Caco-2 (cell line): ENCODE measurements around the gene RNF6. TPM values are rescaled to one million over a fixed set of nuclear protein-coding genes. Genes with fewer than 3 reads are reported as not detected.

Experiments
- Bru-seq: library from RNA; stranded (reverse); fragments of 400-500 nt; gene quantifications from one replicate; lab custom pipeline; 2021; lab: Mats Ljungman, UMichigan
- BruChase-seq, 2 experiments: library from RNA; stranded (reverse); fragments of 400-500 nt; gene quantifications; one replicate each; lab custom pipeline; 2021; lab: Mats Ljungman, UMichigan
- BruUV-seq: library from RNA; stranded (reverse); fragments of 400-500 nt; replicated peaks from 2 replicates; lab custom pipeline; 2021; lab: Mats Ljungman, UMichigan
- CTCF ChIA-PET: fragments of 300-600 bp; sonication (Branson Sonifier 250); formaldehyde crosslinking; loops from one replicate; lab custom pipeline; 2022; ENCODE audit warnings: antibody characterized with exemption; lab: Charles Lee
- POLR2A ChIA-PET: fragments of 300-600 bp; sonication (Branson Sonifier 250); formaldehyde crosslinking; loops from one replicate; lab custom pipeline; 2022; ENCODE audit warnings: antibody characterized with exemption; lab: Charles Lee
- DNase-seq, 2 experiments: peaks; one replicate each; pipeline versions ENCODE4 v3.0.0 to v3.0.0-alpha.2; 2020 to 2022
- H3K27me3 ChIP-seq: replicated peaks from 2 replicates; pipeline ENCODE4 v1.6.0; 2011; ENCODE audit warnings: low read length; ENCODE audit not compliant: control insufficient read depth, insufficient read depth
- H3K36me3 ChIP-seq: 2 replicates; pipeline ENCODE4 v1.5.1; 2011; ENCODE audit warnings: low read length; ENCODE audit not compliant: control insufficient read depth, insufficient read depth
- H3K4me1 ChIP-seq: fragments of 250-450 bp; sonication (Bioruptor Pico); 2 replicates; pipeline ENCODE4 v1.5.1; 2020; ENCODE audit warnings: mild to moderate bottlenecking
- H3K4me3 ChIP-seq: 2 replicates; pipeline ENCODE4 v1.5.1; 2011; ENCODE audit warnings: low read depth, mild to moderate bottlenecking, control low read depth, low read length
- H3K9me3 ChIP-seq: fragments of 250-450 bp; sonication (Bioruptor Pico); 2 replicates; pipeline ENCODE4 v1.5.1; 2020; ENCODE audit warnings: mild to moderate bottlenecking, moderate library complexity
- H3K27ac Mint-ChIP-seq: one replicate; pipeline ENCODE4 v1.8.0; 2022; ENCODE audit warnings: mixed read lengths; ENCODE audit not compliant: unreplicated experiment
- H3K27me3 Mint-ChIP-seq: one replicate; pipeline ENCODE4 v1.8.0; 2022; ENCODE audit warnings: mixed read lengths; ENCODE audit not compliant: insufficient read depth, unreplicated experiment
- H3K36me3 Mint-ChIP-seq: one replicate; pipeline ENCODE4 v1.8.0; 2022; ENCODE audit warnings: mild to moderate bottlenecking, mixed read lengths; ENCODE audit not compliant: insufficient read depth, unreplicated experiment
- H3K4me1 Mint-ChIP-seq: one replicate; pipeline ENCODE4 v1.8.0; 2022; ENCODE audit warnings: low read depth, mixed read lengths; ENCODE audit not compliant: unreplicated experiment
- H3K4me3 Mint-ChIP-seq: one replicate; pipeline ENCODE4 v1.8.0; 2022; ENCODE audit warnings: mild to moderate bottlenecking, moderate library complexity, mixed read lengths; ENCODE audit not compliant: unreplicated experiment
- H3K9me3 Mint-ChIP-seq: one replicate; pipeline ENCODE4 v1.8.0; 2022; ENCODE audit warnings: mixed read lengths; ENCODE audit not compliant: unreplicated experiment
- intact Hi-C: fragments of 100-400 bp; cut with micrococcal nuclease; formaldehyde crosslinking; loops from one replicate; pipeline ENCODE4 v1.10.0; 2022; ENCODE audit not compliant: unreplicated experiment
- long read RNA-seq: library from polyadenylated mRNA; stranded (forward); transcript quantifications from one replicate; pipeline ENCODE4 v2.0.0, GENCODE V29; 2022
- total RNA-seq: library from RNA; stranded (reverse); gene quantifications from 2 replicates; pipeline ENCODE4 v1.2.3, GENCODE V29; 2022
- TF ChIP-seq, protein P1 (sequence below), 2 experiments: fragments of 200-600 bp in 1 of 2; IDR thresholded peaks; 1 replicate in 1 of 2; 2 replicates in 1 of 2; pipeline versions ENCODE4 v1.5.1 to v1.8.0; 2011 to 2022; ENCODE audit warnings: antibody characterized with exemption in 1 of 2, control low read depth in 1 of 2, inconsistent platforms in 1 of 2, low read depth in 1 of 2, low read length in 1 of 2, mild to moderate bottlenecking in 1 of 2, moderate library complexity in 1 of 2; ENCODE audit not compliant: insufficient read depth in 1 of 2, severe bottlenecking in 1 of 2, unreplicated experiment in 1 of 2

Gene RNF6
- total RNA-seq (39.1 and 41.4 TPM in 2 replicates), Bru-seq, nascent RNA (percentile 96 among the genes with signal in this experiment), BruChase-seq, experiment 1, labeled RNA remaining after a 2-hour chase (percentile 98 among the genes with signal in this experiment), BruChase-seq, experiment 2, labeled RNA remaining after a 6-hour chase (percentile 94 among the genes with signal in this experiment)
- long read RNA-seq, transcript RNF6-203 (5 exons, 3,706 nt): minor isoform, 20 of 91 reads
- long read RNA-seq, transcript RNF6-201 (5 exons, 3,282 nt): major isoform, 39 of 91 reads
- long read RNA-seq, partial matches to known transcripts: 6 of 91 reads
- long read RNA-seq, other reads (novel, unspliced or antisense): 25 of 91 reads

DNA sequence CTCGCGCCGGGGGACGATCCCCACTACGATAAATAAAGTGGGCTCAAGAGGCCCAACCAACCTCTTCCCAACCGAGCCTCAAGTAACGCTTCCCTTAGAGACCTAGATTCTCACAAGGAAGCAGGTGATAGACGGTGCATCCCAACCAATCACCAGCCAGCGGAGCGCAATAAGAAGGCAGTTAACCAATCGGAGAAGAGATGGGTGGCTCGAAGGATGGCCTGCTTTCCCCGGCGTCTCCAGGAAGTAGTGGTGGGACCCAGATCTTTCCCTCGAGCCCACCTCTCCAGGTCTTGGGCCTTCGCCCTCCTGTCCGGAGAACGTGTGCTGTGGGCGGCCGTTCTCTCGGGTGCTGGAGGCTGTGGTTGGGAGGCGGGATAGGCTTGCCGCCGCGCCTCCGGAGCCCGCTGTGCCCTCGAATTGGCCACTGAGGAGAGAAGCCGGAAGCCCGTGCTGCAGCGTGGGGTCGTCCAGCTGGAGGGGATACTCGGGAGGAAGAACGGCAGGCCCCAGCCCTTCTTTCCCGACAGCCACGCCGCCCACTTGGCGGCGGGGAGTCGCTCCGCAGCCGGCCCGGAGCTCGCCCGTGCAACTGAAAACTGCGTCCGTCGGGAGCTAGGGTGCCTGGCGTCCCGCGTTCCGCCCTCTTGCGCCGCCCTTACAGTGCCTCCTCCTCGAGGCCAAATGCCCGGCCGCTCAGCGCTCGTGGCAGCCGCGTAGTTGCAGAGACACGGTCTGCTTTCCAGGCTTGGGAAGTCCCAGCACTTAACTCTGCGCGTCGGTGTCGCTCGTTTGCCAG is at the start of gene RNF6:
Gene RNF6, minus strand, starts transcription at position 594 of the 799 bp plus-strand sequence. CDS start 2,665 bp downstream, outside the sequence.
- DNase-seq: peak; percentile 95 to 98
- Mint-ChIP-seq H3K9me3 (no peaks in the 10 kb centered on the region), H3K27me3 (no peaks in the 10 kb centered on the region), H3K36me3 (peaks cover 26% of the 10 kb centered on the region), H3K4me3 (peak within 1 kb of the TSS; percentile 95), H3K4me1 (peaks cover 11% of the 10 kb centered on the region), H3K27ac (peak within 1 kb of the TSS; percentile 94)
- TF ChIP-seq, protein P1, sequence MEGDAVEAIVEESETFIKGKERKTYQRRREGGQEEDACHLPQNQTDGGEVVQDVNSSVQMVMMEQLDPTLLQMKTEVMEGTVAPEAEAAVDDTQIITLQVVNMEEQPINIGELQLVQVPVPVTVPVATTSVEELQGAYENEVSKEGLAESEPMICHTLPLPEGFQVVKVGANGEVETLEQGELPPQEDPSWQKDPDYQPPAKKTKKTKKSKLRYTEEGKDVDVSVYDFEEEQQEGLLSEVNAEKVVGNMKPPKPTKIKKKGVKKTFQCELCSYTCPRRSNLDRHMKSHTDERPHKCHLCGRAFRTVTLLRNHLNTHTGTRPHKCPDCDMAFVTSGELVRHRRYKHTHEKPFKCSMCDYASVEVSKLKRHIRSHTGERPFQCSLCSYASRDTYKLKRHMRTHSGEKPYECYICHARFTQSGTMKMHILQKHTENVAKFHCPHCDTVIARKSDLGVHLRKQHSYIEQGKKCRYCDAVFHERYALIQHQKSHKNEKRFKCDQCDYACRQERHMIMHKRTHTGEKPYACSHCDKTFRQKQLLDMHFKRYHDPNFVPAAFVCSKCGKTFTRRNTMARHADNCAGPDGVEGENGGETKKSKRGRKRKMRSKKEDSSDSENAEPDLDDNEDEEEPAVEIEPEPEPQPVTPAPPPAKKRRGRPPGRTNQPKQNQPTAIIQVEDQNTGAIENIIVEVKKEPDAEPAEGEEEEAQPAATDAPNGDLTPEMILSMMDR (IDR thresholded peaks at IDR 0.05; ENCODE audit: insufficient read depth in 1 of 2, low read depth in 1 of 2, low read length in 1 of 2, severe bottlenecking in 1 of 2, unreplicated experiment in 1 of 2): no peak
- intact Hi-C loops: loop anchor here (1.0 kb wide), 3 partner anchors 31 to 59 kb away; no protein-coding TSS in a partner anchor
- TSS peak; percentile 78 for BruUV-seq
- POLR2A ChIA-PET: interaction anchor here (0.6 to 1.6 kb wide), 2 partner anchors 36 to 171 kb away, joined by 3 to 5 read pairs; no protein-coding TSS in a partner anchor
- Histone ChIP-seq H3K9me3 (no peaks in the 10 kb centered on the region), H3K4me1 (peaks cover 8% of the 10 kb centered on the region), H3K36me3 (peaks cover 3% of the 10 kb centered on the region), H3K4me3 (peak within 1 kb of the TSS; percentile 79), H3K27me3 (no peaks in the 10 kb centered on the region)
- CTCF ChIA-PET: interaction anchor here (0.6 to 1.5 kb wide), 4 partner anchors 35 to 281 kb away, joined by 3 to 4 read pairs (median 3); no protein-coding TSS in a partner anchor

GRCh38 chr13:26270707-26271106 is 48.6 kb upstream of the RNF6 start:
- Mint-ChIP-seq H3K9me3 (no peaks in the 10 kb centered on the region), H3K4me3 (no peak overlapping the region), H3K36me3 (no peaks in the 10 kb centered on the region), H3K27ac (no peak overlapping the region), H3K27me3 (no peaks in the 10 kb centered on the region), H3K4me1 (peaks cover 10% of the 10 kb centered on the region)
- no peaks in the 10 kb centered on the region for H3K4me1 ChIP-seq
- no peaks in the 10 kb centered on the region for H3K9me3 ChIP-seq
- H3K36me3 ChIP-seq: no peaks in the 10 kb centered on the region
- CTCF ChIA-PET: interaction anchor here (1.5 kb wide), 1 partner anchor 428 kb away, joined by 4 read pairs; no protein-coding TSS in a partner anchor
- intact Hi-C loops: no loop called here
- BruUV-seq: no TSS peak
- TF ChIP-seq, protein P1 (IDR thresholded peaks at IDR 0.05; ENCODE audit: insufficient read depth in 1 of 2, low read depth in 1 of 2, low read length in 1 of 2, severe bottlenecking in 1 of 2, unreplicated experiment in 1 of 2): no peak
- no peak for DNase-seq
- H3K27me3 ChIP-seq: no peaks in the 10 kb centered on the region
- POLR2A ChIA-PET: no interaction called here
- H3K4me3 ChIP-seq: no peak overlapping the region

DNA sequence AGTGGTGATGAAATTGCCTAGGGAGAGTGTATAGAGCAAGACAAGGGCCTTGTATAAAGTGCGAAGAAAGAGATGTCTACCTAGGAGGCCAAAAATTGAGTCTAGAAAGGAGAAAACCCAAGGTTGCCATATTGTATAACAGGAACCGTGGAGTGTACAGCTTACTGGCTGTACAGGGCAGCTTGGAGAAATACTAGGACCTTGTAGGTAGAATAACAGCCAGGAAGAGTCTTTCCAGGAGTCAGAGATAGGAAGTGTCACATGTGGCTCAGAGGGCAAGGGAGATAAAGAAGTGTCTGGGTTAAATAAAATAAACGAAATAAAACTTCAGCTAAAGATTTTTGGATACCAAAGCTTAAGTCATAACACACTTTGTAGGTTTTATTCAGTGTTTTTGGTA is 44.2 kb upstream of the RNF6 start:
- H3K27me3 Mint-ChIP-seq: no peaks in the 10 kb centered on the region
- no TSS peak for BruUV-seq
- POLR2A ChIA-PET: no interaction called here

More for the DNA sequence above, 44.2 kb upstream of the RNF6 start:
- intact Hi-C loops: no loop called here
- Mint-ChIP-seq H3K9me3 (no peaks in the 10 kb centered on the region), H3K36me3 (no peaks in the 10 kb centered on the region), H3K27ac (no peak overlapping the region), H3K4me1 (peaks cover 11% of the 10 kb centered on the region), H3K4me3 (no peak overlapping the region)
- Histone ChIP-seq H3K4me1 (no peaks in the 10 kb centered on the region), H3K4me3 (no peak overlapping the region), H3K9me3 (no peaks in the 10 kb centered on the region), H3K27me3 (no peaks in the 10 kb centered on the region), H3K36me3 (no peaks in the 10 kb centered on the region)
- TF ChIP-seq, protein P1 (IDR thresholded peaks at IDR 0.05; ENCODE audit: insufficient read depth in 1 of 2, low read depth in 1 of 2, low read length in 1 of 2, severe bottlenecking in 1 of 2, unreplicated experiment in 1 of 2): no peak
- CTCF ChIA-PET: interaction anchor here (1.2 kb wide), 1 partner anchor 15 kb away, joined by 3 read pairs; no protein-coding TSS in a partner anchor
- DNase-seq: no peak
